HG02852 (cell line): ENCODE results near the gene NSL1.

Experiments
- ATAC-seq: cut with Tn5 transposase; IDR thresholded peaks from one replicate; pipeline ENCODE4 v1.9.1; 2021; ENCODE audit warnings: mild to moderate bottlenecking, moderate library complexity; ENCODE audit not compliant: unreplicated experiment

The NSL1 gene

GRCh38 chr1:212688341-212689047, 103.1 kb downstream of the NSL1 start:
- ATAC-seq = no peak

- ATAC-seq = no peak
These were observed 103.8 kb downstream of the NSL1 start for GRCh38 chr1:212687811-212688210.

- ATAC-seq = no peak
These were observed 105.0 kb downstream of the NSL1 start for GRCh38 chr1:212686591-212686990.

- ATAC-seq = no peak
These were observed 105.5 kb downstream of the NSL1 start for GRCh38 chr1:212686069-212686468.

GRCh38 chr1:212685429-212685828, 106.1 kb downstream of the NSL1 start:
- ATAC-seq = no peak

GRCh38 chr1:212684521-212685090, 107.0 kb downstream of the NSL1 start:
- no peak for ATAC-seq

- ATAC-seq = no peak
These were observed 107.5 kb downstream of the NSL1 start for GRCh38 chr1:212684076-212684475.

- peak; percentile 58 for ATAC-seq
These were observed 108.2 kb downstream of the NSL1 start for GRCh38 chr1:212683357-212683722.

- ATAC-seq = no peak
These were observed 110.7 kb downstream of the NSL1 start for GRCh38 chr1:212680680-212681389.

GRCh38 chr1:212678456-212679410, 112.8 kb downstream of the NSL1 start:
- peak; percentile 66 for ATAC-seq

- ATAC-seq = no peak
These were observed 114.0 kb downstream of the NSL1 start for GRCh38 chr1:212677573-212677972.

- ATAC-seq = no peak
These were observed 114.4 kb downstream of the NSL1 start for GRCh38 chr1:212677136-212677535.
